ENCODE data around the gene METTL8.

DNA sequence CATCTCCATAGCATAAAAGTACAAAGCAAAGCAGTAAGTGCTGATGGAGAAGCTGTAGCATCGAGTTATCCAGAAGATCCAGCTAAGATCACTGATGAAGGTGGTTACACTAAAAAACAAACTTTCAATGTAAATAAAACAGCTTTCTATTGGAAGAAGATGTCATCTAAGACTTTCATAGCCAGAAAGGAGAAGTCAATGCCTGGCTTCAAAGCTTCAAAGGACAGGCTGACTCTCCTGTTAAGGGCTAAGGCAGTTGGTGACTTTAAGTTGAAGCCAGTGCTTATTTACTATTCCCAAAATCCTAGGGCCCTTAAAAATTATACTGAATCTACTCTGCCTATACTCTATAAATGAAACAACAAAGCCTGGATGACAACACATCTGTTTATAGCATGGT is 44.0 kb downstream of the METTL8 start:
- TF ChIP-seq POLR2AphosphoS5 (IDR thresholded peaks at IDR 0.05) = no peak
- TF ChIP-seq POLR2A (IDR thresholded peaks at IDR 0.05; ENCODE audit: low read depth) = no peak
- TF ChIP-seq, protein P1, sequence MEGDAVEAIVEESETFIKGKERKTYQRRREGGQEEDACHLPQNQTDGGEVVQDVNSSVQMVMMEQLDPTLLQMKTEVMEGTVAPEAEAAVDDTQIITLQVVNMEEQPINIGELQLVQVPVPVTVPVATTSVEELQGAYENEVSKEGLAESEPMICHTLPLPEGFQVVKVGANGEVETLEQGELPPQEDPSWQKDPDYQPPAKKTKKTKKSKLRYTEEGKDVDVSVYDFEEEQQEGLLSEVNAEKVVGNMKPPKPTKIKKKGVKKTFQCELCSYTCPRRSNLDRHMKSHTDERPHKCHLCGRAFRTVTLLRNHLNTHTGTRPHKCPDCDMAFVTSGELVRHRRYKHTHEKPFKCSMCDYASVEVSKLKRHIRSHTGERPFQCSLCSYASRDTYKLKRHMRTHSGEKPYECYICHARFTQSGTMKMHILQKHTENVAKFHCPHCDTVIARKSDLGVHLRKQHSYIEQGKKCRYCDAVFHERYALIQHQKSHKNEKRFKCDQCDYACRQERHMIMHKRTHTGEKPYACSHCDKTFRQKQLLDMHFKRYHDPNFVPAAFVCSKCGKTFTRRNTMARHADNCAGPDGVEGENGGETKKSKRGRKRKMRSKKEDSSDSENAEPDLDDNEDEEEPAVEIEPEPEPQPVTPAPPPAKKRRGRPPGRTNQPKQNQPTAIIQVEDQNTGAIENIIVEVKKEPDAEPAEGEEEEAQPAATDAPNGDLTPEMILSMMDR (IDR thresholded peaks at IDR 0.05) = no peak
- no peak for TF ChIP-seq EP300 (IDR thresholded peaks at IDR 0.05)

Measured in esophagus muscularis mucosa (tissue), 4 donors.